Stimulated activated CD4-positive, alpha-beta T cell treated with anti-CD3 and anti-CD28 coated beads, Interleukin-1b, Interleukin-23, amount 100 ng/mL, for 24 hours (primary cell): ENCODE results near the gene KASH5.
A peak's percentile ranks its signal among the peaks of the same experiment; 100 is the strongest.
"Not testable (repeated sequence)": the region's sequence is repeated elsewhere in the genome, so short reads cannot be mapped to it uniquely, and the experiment has no call there.

ENCODE experiments used
- DNase-seq, 4 experiments: peaks; one replicate each; pipeline ENCODE4 v3.0.0-alpha.2; 2020; ENCODE audit warnings: low read depth in 4 of 4, low spot score in 1 of 4

Gene KASH5

GRCh38 chr19:49361438-49362047, 26.5 kb upstream of the KASH5 start:
- no peak for DNase-seq

- DNase-seq = no peak
Measured at GRCh38 chr19:49362048-49362928, 25.8 kb upstream of the KASH5 start, which contains the start of gene TEAD2. TSS of gene TEAD2 (minus strand) at chr19:49362416. CDS start at chr19:49360075, 2,341 bp downstream.

DNA sequence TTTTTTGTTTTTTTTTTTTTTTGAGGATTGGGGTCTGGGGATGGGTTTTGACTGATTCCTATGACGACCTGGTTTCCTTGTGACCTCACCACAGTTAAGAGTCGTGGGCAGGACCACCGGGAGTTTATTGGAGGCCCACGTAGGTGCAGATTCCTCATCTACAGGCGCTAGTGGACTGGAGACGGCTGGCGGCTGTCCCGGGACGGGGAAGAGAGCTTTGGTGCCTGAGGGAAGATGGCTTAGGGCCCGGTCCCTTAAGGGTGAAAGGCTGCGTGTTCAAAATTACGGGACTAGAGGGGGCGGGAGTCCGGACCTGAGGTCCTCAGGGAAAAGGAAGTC, 25.2 kb upstream of the KASH5 start:
- no peak for DNase-seq

GRCh38 chr19:49363268-49364082, 24.6 kb upstream of the KASH5 start, which contains the start of gene DKKL1:
TSS of gene DKKL1 (plus strand) at chr19:49363877. CDS start at chr19:49363999, 122 bp downstream.
- peak; percentile 23 to 76 (median 40) for DNase-seq

- DNase-seq = no peak
Measured at GRCh38 chr19:49364083-49364737, 23.8 kb upstream of the KASH5 start.

DNA sequence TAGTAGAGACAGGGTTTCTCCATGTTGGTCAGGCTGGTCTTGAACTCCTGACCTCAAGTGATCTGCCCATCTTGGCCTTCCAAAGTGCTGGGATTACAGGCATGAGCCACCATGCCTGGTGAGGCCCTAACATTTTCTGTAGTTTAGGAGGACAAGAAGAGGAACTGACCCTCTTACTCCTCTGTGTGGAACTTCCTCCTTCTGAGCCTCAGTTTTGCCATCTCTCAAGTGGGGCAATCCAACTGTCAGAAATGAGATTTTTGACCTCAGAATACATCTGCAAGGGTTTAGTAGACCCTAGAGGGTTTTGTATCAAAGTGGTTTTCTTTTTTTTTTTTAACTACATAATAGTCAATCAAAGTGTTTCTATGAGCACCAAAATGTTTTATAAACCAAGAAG, 21.9 kb upstream of the KASH5 start:
- DNase-seq = no peak

- DNase-seq = no peak
Measured at GRCh38 chr19:49368711-49369358, 19.2 kb upstream of the KASH5 start.

- DNase-seq = no peak
Measured at GRCh38 chr19:49371184-49371583, 16.9 kb upstream of the KASH5 start.

GRCh38 chr19:49373174-49373573, 14.9 kb upstream of the KASH5 start:
- DNase-seq = not testable (repeated sequence)

- no peak for DNase-seq
Measured at GRCh38 chr19:49374665-49375434, 13.2 kb upstream of the KASH5 start.

GRCh38 chr19:49378512-49378911, 9.5 kb upstream of the KASH5 start:
- DNase-seq = no peak

DNA sequence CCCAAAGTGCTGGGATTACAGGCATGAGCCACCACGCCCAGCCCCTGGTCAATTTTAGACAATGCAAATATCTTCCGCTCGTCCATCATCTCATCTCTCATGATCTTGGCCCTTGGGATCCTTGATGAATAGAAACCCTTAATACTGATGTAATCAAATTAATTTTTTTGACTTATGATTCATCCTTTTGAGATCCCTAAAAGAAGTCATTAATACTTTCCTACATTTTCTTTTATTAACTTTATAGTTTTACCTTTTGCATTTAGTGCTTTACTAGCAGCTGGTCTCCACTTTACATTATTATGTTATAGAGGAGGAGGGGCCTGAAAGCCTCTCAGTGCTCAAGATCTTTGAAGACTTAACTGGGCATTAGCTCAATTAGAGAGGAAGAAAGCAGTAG, 7.7 kb upstream of the KASH5 start:
- DNase-seq = no peak

DNA sequence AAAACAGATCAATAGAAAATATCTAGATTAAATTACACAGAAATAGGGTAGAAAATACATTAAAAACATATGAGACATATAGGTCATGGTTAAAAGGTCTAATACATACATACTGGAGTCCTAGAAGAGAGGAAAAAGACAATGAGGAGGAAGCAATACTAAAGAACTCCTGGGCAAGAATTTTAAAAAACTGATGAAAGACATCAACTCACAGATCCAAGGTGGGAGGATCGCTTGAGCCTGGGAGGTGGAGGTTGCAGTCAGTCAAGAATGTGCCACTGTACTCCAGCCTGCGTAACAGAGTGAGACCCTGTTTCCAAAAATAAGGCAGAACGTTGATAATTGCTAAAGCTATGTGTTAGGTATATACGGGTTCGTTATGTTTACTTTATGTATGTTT, 5.4 kb upstream of the KASH5 start:
- DNase-seq = no peak

DNA sequence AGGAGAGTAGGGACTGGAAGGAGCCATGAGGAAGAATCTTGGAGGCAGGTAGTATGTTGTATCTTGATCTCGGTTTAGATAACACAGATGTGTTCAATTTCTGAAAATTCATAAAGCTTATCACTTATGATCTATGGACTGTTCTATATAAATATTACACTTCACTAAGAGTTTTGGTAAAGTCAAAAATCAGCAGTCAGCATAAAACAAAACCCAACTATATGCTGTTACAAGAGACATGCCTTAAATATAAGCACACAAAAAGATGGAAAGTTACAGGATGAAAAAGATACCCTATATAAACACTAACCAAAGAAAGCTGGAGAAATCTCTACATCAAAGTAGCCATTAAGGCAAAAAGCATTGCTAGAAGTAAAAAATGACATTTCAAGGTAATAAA, 4.5 kb upstream of the KASH5 start:
- DNase-seq = no peak

DNA sequence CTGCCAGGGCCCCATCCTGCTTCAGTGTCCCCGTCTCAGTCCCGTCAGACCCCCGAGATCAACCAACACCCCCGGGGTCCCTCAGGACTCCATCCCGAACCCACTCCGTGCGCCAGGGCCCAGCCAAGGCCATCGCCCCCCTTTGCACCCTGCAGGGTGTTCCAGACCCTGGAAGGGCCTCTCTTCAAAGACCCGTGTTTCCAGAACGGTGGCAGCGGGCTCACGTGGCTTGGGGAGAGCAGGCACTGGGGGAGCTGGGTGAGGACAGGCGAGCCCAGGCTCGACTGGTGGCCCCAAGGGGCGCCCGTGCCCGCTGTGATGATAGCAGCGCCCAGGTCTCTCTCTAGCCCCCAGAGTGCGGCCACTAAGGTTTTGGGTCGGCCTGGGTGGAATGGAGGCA, 1.4 kb downstream of the KASH5 start:
- no peak for DNase-seq

DNA sequence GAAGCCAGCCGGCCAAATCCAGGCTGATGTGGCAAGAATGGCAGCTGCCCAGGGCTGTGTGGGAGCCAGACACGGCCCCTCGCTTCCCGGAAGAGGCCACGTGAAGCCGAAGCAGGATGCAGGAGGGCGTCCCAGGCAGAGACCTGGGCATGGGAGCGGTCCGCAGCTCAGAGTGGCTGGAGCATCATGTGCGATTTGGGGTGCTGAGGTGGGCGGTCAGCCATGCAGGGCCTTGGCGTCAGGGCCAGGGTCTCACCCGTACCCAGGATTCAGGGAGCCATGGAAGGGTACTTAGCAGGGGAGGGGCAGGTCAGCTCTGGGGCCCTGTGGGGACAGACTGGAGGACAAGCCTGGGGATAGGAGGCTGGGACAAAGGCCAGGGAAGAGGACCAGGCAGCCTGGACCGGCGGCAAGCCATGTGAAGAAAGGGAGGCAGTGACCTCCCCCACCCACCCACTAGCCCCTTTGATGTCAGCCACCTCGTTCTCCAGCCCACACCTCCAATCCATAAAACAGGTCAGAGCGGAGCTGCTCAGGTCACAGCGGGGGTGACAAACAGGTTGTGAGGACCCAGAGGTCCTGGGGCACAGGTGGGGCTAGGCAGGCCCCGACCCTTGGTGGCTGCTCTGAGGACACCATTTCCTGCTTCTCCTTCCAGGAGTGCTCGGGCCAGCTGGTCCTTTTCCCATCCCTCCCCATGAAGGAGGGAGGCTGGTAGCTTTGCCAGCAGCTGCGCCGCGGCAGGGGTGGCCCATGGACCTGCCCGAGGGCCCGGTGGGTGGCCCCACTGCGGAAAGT, 2.3 kb downstream of the KASH5 start:
- no peak for DNase-seq

DNA sequence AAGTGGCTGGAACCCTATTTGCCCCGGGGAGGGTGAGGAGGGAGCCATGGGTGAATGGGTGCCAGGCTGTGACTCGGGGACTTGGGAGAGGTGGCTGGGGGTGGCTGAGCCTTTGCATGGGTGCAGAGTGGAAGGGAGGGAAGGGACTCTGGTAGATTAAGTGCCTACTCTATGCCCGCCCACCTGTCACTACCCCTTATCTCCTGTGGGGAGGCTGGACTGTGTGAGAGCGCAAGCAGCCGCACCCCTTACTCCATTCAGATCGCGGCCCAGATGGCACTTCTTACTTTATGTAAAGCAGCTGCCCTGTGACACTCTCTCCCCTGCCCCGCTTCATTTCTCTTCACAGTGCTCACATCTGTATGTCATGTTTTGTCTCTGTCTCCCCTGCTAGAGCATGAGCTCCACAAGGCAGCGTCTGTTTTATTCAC, 2.9 kb downstream of the KASH5 start:
- no peak for DNase-seq

GRCh38 chr19:49391581-49392399, 3.7 kb downstream of the KASH5 start:
- peak; percentile 37 to 68 (median 56) for DNase-seq
